SK-N-SH (cell line): ENCODE data around the gene HINFP. TPM values are rescaled to one million over a fixed set of nuclear protein-coding genes. Genes with fewer than 3 reads are reported as not detected.

Experiments used
- CTCF ChIA-PET: fragments of 300-600, 350-600 bp; formaldehyde crosslinking; extraction: SDS; loops from one replicate; lab custom pipeline; 2021; lab: Yijun Ruan, JAX
- POLR2A ChIA-PET: fragments of 350-600 bp; sonication (Branson Sonifier 250); formaldehyde crosslinking; extraction: SDS; loops from one replicate; lab custom pipeline; 2020; ENCODE audit warnings: antibody characterized with exemption, inconsistent platforms; lab: Yijun Ruan, JAX
- DNase-seq: peaks from one replicate; pipeline ENCODE4 v3.0.0; 2012
- H2AFZ ChIP-seq: fragments of 200-600 bp; sonication (generic); 2 replicates; pipeline ENCODE4 v1.8.1; 2016; ENCODE audit warnings: antibody characterized with exemption, mild to moderate bottlenecking, low read depth
- H3F3A ChIP-seq: fragments of 200-600 bp; sonication (generic); replicated peaks from 2 replicates; pipeline ENCODE3; 2016; ENCODE audit warnings: antibody characterized with exemption, mild to moderate bottlenecking; ENCODE audit not compliant: insufficient read depth
- H3K27ac ChIP-seq, 2 experiments: fragments of 200-500 bp in 1 of 2; fragments of 200-600 bp in 1 of 2; sonication (Bioruptor generic) in 1 of 2; sonication (generic), shearing (Covaris generic) in 1 of 2; 2 replicates each; pipeline versions ENCODE4 v1.5.1 to v1.6.1; 2014 to 2016; ENCODE audit warnings: low read depth in 2 of 2, inconsistent platforms in 1 of 2, low read length in 1 of 2, mild to moderate bottlenecking in 1 of 2, mixed read lengths in 1 of 2
- H3K27me3 ChIP-seq: fragments of 200-600 bp; sonication (generic), shearing (Covaris generic); 2 replicates; pipeline ENCODE4 v1.6.1; 2016; ENCODE audit warnings: mixed run types; ENCODE audit not compliant: insufficient read depth
- H3K36me3 ChIP-seq, 2 experiments: fragments of 200-500 bp in 1 of 2; fragments of 200-600 bp in 1 of 2; sonication (Bioruptor generic) in 1 of 2; sonication (generic) in 1 of 2; replicated peaks in 1 of 2; 2 replicates each; pipeline versions ENCODE3 to v1.5.1; 2014 to 2016; ENCODE audit warnings: low read length in 1 of 2, mild to moderate bottlenecking in 1 of 2; ENCODE audit not compliant: insufficient read depth in 2 of 2, control insufficient read depth in 1 of 2
- H3K4me1 ChIP-seq, 2 experiments: fragments of 200-500 bp in 1 of 2; fragments of 200-600 bp in 1 of 2; sonication (Bioruptor generic) in 1 of 2; sonication (generic), shearing (Covaris generic) in 1 of 2; 2 replicates each; pipeline versions ENCODE4 v1.5.1 to v1.6.1; 2014 to 2016; ENCODE audit warnings: low read depth in 1 of 2, low read length in 1 of 2, mixed run types in 1 of 2; ENCODE audit not compliant: insufficient read depth in 2 of 2, control insufficient read depth in 1 of 2
- H3K4me2 ChIP-seq: fragments of 200-600 bp; sonication (generic), shearing (Covaris generic); 2 replicates; pipeline ENCODE4 v1.6.1; 2017; ENCODE audit warnings: mixed run types
- H3K4me3 ChIP-seq, 2 experiments: fragments of 200-500 bp in 1 of 2; fragments of 200-600 bp in 1 of 2; sonication (Bioruptor generic) in 1 of 2; sonication (generic), shearing (Covaris generic) in 1 of 2; 2 replicates each; pipeline versions ENCODE4 v1.5.1 to v1.8.1; 2014 to 2016; ENCODE audit warnings: low read depth in 2 of 2, inconsistent platforms in 1 of 2, low read length in 1 of 2, mild to moderate bottlenecking in 1 of 2, mixed read lengths in 1 of 2, moderate library complexity in 1 of 2
- H3K79me2 ChIP-seq: fragments of 200-600 bp; sonication (generic); 2 replicates; pipeline ENCODE4 v1.8.1; 2017; ENCODE audit warnings: mild to moderate bottlenecking; ENCODE audit not compliant: insufficient read depth
- H3K9ac ChIP-seq: fragments of 200-600 bp; sonication (generic); 2 replicates; pipeline ENCODE4 v1.6.1; 2017; ENCODE audit warnings: mixed run types
- H3K9me2 ChIP-seq: fragments of 200-600 bp; sonication (generic); 2 replicates; pipeline ENCODE4 v1.6.1; 2017; ENCODE audit warnings: mixed run types
- H3K9me3 ChIP-seq: fragments of 200-600 bp; sonication (generic); 2 replicates; pipeline ENCODE4 v1.6.1; 2017; ENCODE audit warnings: mixed run types, mild to moderate bottlenecking, moderate library complexity
- H4K20me1 ChIP-seq: fragments of 200-600 bp; sonication (generic); 2 replicates; pipeline ENCODE4 v1.6.1; 2017; ENCODE audit warnings: mild to moderate bottlenecking, mixed run types; ENCODE audit not compliant: insufficient read depth
- CHD2 ChIP-seq: fragments of 150-350 bp; IDR thresholded peaks from 2 replicates; pipeline ENCODE4 v1.6.1; 2018; ENCODE audit warnings: low read length; ENCODE audit not compliant: partially characterized antibody
- ELF1 ChIP-seq: IDR thresholded peaks from 2 replicates; pipeline ENCODE4 v1.4.0; 2012
- EP300 ChIP-seq, 2 experiments: IDR thresholded peaks; 2 replicates each; pipeline versions ENCODE4 v1.4.0 to v1.6.1; 2012; ENCODE audit warnings: borderline replicate concordance in 1 of 2, low read depth in 1 of 2, low read length in 1 of 2
- EZH2phosphoT487 ChIP-seq: fragments of 200-600 bp; sonication (generic); IDR thresholded peaks from 2 replicates; pipeline ENCODE4 v1.6.1; 2017; ENCODE audit warnings: low read depth, mixed run types, mild to moderate bottlenecking, antibody characterized with exemption, moderate library complexity, borderline replicate concordance
- FOSL2 ChIP-seq: IDR thresholded peaks from 2 replicates; pipeline ENCODE4 v1.4.0; 2012; ENCODE audit warnings: low read depth, mild to moderate bottlenecking, moderate library complexity, borderline replicate concordance
- GABPA ChIP-seq: IDR thresholded peaks from 2 replicates; pipeline ENCODE4 v1.4.0; 2012; ENCODE audit warnings: low read depth, mild to moderate bottlenecking
- JUND ChIP-seq: IDR thresholded peaks from 2 replicates; pipeline ENCODE4 v1.4.0; 2012
- MXI1 ChIP-seq: IDR thresholded peaks from 2 replicates; pipeline ENCODE4 v1.6.1; 2012; ENCODE audit warnings: mild to moderate bottlenecking, low read depth, low read length, improper control_type of control experiment
- NRF1 ChIP-seq: IDR thresholded peaks from 2 replicates; pipeline ENCODE4 v1.6.1; 2012; ENCODE audit warnings: low read depth, mild to moderate bottlenecking, low read length
- RCOR1 ChIP-seq: fragments of 150-350 bp; IDR thresholded peaks from 2 replicates; pipeline ENCODE4 v1.6.1; 2017; ENCODE audit warnings: antibody characterized with exemption, low read length
- RFX5 ChIP-seq: IDR thresholded peaks from 2 replicates; pipeline ENCODE4 v1.6.1; 2012; ENCODE audit warnings: mild to moderate bottlenecking, improper control_type of control experiment, low read length
- RXRA ChIP-seq: IDR thresholded peaks from 2 replicates; pipeline ENCODE4 v1.4.0; 2012; ENCODE audit warnings: low read depth, mild to moderate bottlenecking, borderline replicate concordance
- SIN3A ChIP-seq: IDR thresholded peaks from 2 replicates; pipeline ENCODE4 v1.6.1; 2012; ENCODE audit warnings: low read depth, mild to moderate bottlenecking, low read length, moderate library complexity, borderline replicate concordance
- SMC3 ChIP-seq: IDR thresholded peaks from 2 replicates; pipeline ENCODE4 v1.6.1; 2012; ENCODE audit warnings: low read depth, low read length, improper control_type of control experiment
- TCF12 ChIP-seq: IDR thresholded peaks from 2 replicates; pipeline ENCODE4 v1.4.0; 2012
- TEAD4 ChIP-seq: IDR thresholded peaks from 2 replicates; pipeline ENCODE4 v1.4.0; 2012; ENCODE audit warnings: mild to moderate bottlenecking, borderline replicate concordance; ENCODE audit not compliant: insufficient read depth
- WGBS: methylation state at CpG from one replicate; pipeline ENCODE4 v1.1.6; 2017; ENCODE audit warnings: low lambda C conversion rate; 5-methylcytosine and 5-hydroxymethylcytosine counted together
- polyA plus RNA-seq, 3 experiments: library from polyadenylated mRNA; depleted of rRNA; stranded (reverse); fragments of >200 nt; gene quantifications; 2 replicates each; pipeline ENCODE4 v1.2.3, GENCODE V29; 2012
- TF ChIP-seq, protein P1 (sequence below): IDR thresholded peaks from 2 replicates; pipeline ENCODE4 v1.4.0; 2012; ENCODE audit warnings: low read depth, borderline replicate concordance
- TF ChIP-seq, protein P2 (sequence below): fragments of 150-350 bp; IDR thresholded peaks from 2 replicates; pipeline ENCODE4 v1.6.1; 2016; ENCODE audit warnings: mild to moderate bottlenecking, low read depth, low read length
- TF ChIP-seq, protein P3 (sequence below): IDR thresholded peaks from 2 replicates; pipeline ENCODE4 v1.4.0; 2012; ENCODE audit warnings: low read depth
- TF ChIP-seq, protein P4 (sequence below): fragments of 150-350 bp; IDR thresholded peaks from 2 replicates; pipeline ENCODE4 v1.6.1; 2017; ENCODE audit warnings: antibody characterized with exemption, low read length, low read depth, borderline replicate concordance
- TF ChIP-seq, protein P5 (sequence below): IDR thresholded peaks from 2 replicates; pipeline ENCODE4 v1.6.1; 2012; ENCODE audit warnings: mild to moderate bottlenecking, low read depth, low read length, moderate library complexity
- TF ChIP-seq, protein P6 (sequence below): IDR thresholded peaks from 2 replicates; pipeline ENCODE4 v1.4.0; 2012; ENCODE audit warnings: low read depth, borderline replicate concordance

Gene HINFP
- polyA plus RNA-seq, 1 of the 3 experiments (the other 2 are of a cell fraction), result 21.8 TPM

DNA sequence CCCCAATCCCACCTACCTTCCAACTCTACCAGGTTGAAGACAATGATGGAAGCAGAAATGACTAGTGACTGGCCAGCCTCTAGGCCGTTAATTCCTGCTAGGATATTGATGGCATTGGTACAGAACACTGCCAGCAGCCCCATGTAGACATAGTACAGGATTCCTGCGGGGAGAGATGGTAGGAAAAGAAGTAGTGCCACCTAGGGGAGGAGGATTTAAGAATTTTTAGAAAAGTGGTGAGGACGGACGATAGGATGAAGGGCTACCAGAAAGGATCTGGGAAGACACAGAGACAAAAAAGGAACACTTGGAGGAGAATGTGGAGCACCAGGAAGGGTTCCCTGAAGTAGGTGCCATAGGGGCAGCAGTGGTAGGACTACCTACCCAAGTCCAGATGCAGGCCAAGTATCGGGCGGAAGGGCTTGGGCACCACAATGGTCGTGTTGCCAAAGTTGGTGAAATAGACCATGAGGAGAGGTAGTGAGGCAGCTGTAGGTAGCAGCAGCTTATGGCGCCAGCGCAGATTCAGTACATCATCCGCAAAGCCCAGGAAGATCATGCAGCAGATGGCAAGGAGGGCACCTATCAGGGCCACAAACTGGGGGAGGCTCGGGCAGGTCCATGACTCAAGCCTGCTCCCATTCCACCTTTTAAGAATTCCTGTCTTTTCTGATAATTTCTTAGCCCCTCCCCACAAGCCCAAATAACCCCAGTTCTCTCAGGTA is 21.0 kb upstream of the HINFP start:
- H4K20me1 ChIP-seq, result no peaks in the 10 kb centered on the region
- peaks cover 13 to 18% of the 10 kb centered on the region in 2 experiments; a peak in 3 of 4 replicates for H3K4me1 ChIP-seq
- peak; percentile 53 for DNase-seq
- H3K4me3 ChIP-seq, result peak overlapping the region; percentile 80 to 90
- ChIA-PET POLR2A (no interaction called here), CTCF (interaction anchor here (0.7 to 1.1 kb wide), 4 partner anchors 33 to 81 kb away, joined by 3 to 4 read pairs (median 3); partner anchors contain the start of gene VPS11)
- peak overlapping the region; percentile 93 to 97; a peak in 3 of 4 replicates for H3K27ac ChIP-seq
- H3K4me2 ChIP-seq, result peak overlapping the region; percentile 98
- H2AFZ ChIP-seq, result peak overlapping the region; percentile 77; the same call in 1 of the 2 replicates
- no peaks in the 10 kb centered on the region for H3K9me2 ChIP-seq
- WGBS, result 13% methylated on average over 11 of the region's 11 CpGs
- H3F3A ChIP-seq, result peaks cover 44% of the 10 kb centered on the region
- peak overlapping the region; percentile 78 for H3K9ac ChIP-seq
- H3K9me3 ChIP-seq, result no peaks in the 10 kb centered on the region
- no peaks in the 10 kb centered on the region for H3K27me3 ChIP-seq
- H3K36me3 ChIP-seq, result peaks cover 16 to 26% of the 10 kb centered on the region in 2 experiments
- H3K79me2 ChIP-seq, result peaks cover 37% of the 10 kb centered on the region
- TF ChIP-seq GABPA (no peak), RFX5 (no peak), TEAD4 (no peak), RXRA (no peak), EZH2phosphoT487 (no peak), FOSL2 (no peak), JUND (no peak), SMC3 (peak; percentile 30; the same call in 1 of the 2 replicates), EP300 (IDR thresholded peaks at IDR 0.05; ENCODE audit: borderline replicate concordance in 1 of 2, low read depth in 1 of 2, low read length in 1 of 2) (no peak), MXI1 (peak; percentile 60; the same call in 1 of the 2 replicates), ELF1 (no peak), CHD2 (no peak), TCF12 (no peak), SIN3A (0 out of 2 replicates have a peak, but pooled peaks have one; percentile 47), RCOR1 (0 out of 2 replicates have a peak, but pooled peaks have one; percentile 10), NRF1 (no peak)
- TF ChIP-seq, protein P1, sequence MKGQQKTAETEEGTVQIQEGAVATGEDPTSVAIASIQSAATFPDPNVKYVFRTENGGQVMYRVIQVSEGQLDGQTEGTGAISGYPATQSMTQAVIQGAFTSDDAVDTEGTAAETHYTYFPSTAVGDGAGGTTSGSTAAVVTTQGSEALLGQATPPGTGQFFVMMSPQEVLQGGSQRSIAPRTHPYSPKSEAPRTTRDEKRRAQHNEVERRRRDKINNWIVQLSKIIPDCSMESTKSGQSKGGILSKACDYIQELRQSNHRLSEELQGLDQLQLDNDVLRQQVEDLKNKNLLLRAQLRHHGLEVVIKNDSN, result no peak
- TF ChIP-seq, protein P2, sequence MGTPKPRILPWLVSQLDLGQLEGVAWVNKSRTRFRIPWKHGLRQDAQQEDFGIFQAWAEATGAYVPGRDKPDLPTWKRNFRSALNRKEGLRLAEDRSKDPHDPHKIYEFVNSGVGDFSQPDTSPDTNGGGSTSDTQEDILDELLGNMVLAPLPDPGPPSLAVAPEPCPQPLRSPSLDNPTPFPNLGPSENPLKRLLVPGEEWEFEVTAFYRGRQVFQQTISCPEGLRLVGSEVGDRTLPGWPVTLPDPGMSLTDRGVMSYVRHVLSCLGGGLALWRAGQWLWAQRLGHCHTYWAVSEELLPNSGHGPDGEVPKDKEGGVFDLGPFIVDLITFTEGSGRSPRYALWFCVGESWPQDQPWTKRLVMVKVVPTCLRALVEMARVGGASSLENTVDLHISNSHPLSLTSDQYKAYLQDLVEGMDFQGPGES, result no peak
- TF ChIP-seq, protein P3, sequence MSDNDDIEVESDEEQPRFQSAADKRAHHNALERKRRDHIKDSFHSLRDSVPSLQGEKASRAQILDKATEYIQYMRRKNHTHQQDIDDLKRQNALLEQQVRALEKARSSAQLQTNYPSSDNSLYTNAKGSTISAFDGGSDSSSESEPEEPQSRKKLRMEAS, result 0 out of 2 replicates have a peak, but pooled peaks have one; percentile 46
- TF ChIP-seq, protein P4, sequence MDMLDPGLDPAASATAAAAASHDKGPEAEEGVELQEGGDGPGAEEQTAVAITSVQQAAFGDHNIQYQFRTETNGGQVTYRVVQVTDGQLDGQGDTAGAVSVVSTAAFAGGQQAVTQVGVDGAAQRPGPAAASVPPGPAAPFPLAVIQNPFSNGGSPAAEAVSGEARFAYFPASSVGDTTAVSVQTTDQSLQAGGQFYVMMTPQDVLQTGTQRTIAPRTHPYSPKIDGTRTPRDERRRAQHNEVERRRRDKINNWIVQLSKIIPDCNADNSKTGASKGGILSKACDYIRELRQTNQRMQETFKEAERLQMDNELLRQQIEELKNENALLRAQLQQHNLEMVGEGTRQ, result no peak
- TF ChIP-seq, protein P5, sequence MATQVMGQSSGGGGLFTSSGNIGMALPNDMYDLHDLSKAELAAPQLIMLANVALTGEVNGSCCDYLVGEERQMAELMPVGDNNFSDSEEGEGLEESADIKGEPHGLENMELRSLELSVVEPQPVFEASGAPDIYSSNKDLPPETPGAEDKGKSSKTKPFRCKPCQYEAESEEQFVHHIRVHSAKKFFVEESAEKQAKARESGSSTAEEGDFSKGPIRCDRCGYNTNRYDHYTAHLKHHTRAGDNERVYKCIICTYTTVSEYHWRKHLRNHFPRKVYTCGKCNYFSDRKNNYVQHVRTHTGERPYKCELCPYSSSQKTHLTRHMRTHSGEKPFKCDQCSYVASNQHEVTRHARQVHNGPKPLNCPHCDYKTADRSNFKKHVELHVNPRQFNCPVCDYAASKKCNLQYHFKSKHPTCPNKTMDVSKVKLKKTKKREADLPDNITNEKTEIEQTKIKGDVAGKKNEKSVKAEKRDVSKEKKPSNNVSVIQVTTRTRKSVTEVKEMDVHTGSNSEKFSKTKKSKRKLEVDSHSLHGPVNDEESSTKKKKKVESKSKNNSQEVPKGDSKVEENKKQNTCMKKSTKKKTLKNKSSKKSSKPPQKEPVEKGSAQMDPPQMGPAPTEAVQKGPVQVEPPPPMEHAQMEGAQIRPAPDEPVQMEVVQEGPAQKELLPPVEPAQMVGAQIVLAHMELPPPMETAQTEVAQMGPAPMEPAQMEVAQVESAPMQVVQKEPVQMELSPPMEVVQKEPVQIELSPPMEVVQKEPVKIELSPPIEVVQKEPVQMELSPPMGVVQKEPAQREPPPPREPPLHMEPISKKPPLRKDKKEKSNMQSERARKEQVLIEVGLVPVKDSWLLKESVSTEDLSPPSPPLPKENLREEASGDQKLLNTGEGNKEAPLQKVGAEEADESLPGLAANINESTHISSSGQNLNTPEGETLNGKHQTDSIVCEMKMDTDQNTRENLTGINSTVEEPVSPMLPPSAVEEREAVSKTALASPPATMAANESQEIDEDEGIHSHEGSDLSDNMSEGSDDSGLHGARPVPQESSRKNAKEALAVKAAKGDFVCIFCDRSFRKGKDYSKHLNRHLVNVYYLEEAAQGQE, result no peak
- TF ChIP-seq, protein P6, sequence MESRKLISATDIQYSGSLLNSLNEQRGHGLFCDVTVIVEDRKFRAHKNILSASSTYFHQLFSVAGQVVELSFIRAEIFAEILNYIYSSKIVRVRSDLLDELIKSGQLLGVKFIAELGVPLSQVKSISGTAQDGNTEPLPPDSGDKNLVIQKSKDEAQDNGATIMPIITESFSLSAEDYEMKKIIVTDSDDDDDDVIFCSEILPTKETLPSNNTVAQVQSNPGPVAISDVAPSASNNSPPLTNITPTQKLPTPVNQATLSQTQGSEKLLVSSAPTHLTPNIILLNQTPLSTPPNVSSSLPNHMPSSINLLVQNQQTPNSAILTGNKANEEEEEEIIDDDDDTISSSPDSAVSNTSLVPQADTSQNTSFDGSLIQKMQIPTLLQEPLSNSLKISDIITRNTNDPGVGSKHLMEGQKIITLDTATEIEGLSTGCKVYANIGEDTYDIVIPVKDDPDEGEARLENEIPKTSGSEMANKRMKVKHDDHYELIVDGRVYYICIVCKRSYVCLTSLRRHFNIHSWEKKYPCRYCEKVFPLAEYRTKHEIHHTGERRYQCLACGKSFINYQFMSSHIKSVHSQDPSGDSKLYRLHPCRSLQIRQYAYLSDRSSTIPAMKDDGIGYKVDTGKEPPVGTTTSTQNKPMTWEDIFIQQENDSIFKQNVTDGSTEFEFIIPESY, result no peak
